HG03064 (cell line): ENCODE data around the gene SPOCK1.

Experiments used
- ATAC-seq: cut with Tn5 transposase; IDR thresholded peaks from one replicate; pipeline ENCODE4 v1.9.1; 2021; ENCODE audit warnings: low read depth; ENCODE audit not compliant: unreplicated experiment

Gene SPOCK1

DNA sequence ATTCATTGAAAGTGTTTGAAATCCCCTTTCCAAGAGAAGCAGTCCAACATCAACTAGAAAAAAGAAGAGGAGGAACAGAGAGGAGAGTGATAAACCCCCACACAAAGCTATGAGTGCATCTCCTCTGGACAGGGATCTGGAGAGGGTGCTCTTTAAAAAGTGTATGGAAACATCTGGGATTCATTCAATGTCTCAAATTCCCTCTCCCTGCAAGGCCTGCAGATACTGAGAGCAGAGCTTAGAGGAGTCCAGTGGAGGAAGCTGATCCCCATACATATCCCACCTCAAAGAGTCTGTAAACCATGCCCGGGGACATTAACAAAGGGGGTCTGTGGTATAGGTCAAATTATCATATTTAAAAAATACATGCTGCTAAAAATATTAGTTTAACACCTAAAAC, 2.2 kb downstream of the SPOCK1 start:
- ATAC-seq, result no peak

DNA sequence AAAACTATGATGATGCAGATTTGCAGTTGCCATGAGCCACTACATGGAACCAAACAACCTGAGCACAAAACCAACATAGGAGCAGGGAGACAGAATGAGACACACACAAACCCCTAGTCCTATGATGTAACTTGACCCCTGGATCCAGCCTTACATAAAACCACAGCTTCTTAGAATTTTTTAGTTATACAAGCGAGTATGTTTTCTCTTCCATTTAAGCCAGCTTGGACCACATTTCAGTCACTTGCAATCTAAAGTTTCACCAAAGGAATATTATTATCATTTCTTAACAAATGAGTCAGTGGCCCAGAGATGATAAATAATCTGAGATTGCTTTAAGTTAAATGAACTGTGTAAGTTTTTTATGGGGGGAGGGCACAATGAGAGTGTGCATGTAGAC, 6.8 kb downstream of the SPOCK1 start:
- ATAC-seq, result no peak

DNA sequence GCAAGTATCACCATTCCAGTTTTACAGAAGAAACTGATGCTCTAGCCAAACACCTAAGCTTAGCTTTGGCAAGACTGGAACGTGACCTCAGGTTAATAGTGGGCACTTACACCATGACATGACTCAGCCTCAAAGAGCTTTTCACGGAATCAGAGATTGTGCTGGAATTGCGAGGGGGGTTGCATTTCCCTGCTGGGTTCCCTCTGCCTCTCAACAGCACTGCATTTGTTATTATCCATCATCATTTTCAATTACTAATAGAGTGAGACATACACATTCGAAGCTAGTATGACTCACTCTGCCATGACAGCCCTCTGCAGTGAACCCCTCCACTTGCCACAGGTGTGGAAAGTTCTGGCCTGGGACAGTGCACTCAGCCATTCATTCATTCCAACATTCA, 8.0 kb downstream of the SPOCK1 start:
- ATAC-seq, result no peak

DNA sequence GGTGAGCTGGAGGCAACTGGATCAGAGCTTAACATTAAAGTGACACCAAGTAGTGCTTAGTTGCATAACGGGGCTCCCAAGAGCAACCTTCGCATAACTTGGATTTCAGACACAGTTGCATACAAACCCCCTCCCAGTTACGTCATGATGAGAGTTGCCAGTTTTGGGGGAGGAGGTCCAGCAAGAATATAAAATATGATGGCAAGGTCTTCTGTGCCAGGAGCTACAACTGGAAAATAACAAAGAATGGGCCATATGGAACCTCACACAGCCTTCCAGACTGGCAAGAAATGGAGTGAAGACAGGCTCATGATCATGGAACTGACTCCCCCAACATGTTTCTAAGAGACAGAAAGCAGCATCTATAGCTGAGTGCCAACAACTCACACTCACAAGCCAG, 8.5 kb downstream of the SPOCK1 start:
- ATAC-seq, result no peak

DNA sequence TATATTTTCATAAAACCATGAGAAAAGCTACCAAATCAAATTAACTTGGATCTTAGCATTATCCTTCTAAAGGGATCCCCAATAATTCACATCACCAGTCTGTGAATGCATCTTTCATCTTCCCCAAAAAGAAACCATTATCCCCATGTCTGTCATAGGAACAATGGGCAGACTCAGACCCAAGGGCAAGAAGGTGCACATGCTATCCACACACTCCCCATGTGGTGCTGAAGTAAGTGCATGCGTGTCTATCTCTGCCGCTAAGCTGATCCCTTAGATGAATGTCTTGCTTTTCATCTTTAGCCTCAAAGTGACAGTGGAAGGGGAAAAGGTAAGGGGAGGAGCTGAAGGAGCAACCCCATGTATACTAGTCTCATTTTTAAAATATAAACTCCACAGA, 10.2 kb downstream of the SPOCK1 start:
- ATAC-seq, result no peak

DNA sequence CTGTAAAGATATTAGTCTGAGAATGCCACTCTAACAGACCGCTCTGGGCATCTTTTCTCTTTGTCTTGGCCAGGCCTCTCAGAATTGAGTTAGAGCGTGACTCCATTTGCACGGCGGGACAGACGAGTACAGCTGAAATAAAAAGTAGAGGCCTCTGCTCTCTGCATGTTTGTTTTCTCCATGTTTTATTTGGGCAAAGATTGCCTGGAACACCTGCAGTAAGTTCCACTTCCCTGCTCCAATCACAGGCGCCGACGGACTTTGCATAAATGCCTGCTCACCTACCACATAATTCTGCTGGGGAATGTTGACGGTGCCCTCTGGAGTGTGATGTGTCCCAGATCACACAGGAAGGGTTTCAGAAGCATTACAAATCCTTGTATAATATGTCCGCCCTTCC, 10.6 kb downstream of the SPOCK1 start:
- no peak for ATAC-seq

DNA sequence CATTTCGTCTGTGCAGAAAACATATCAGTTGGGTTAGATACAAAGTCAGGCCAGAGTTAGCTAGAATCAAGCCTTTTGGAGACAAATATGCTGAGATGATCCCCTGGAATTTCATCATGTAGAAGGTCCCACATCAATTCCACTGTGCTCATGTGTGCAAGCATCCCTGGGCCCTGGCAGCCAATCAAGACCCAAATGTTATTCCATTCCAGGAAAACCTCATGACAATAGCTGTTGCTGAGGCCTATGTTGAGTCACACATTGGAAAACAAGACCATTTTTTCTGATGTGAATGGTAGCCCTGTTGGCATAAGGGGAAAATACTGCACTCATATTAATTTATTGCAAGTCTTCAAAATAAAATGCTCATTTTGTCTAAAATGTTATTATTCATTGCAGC, 11.5 kb downstream of the SPOCK1 start:
- ATAC-seq, result no peak

DNA sequence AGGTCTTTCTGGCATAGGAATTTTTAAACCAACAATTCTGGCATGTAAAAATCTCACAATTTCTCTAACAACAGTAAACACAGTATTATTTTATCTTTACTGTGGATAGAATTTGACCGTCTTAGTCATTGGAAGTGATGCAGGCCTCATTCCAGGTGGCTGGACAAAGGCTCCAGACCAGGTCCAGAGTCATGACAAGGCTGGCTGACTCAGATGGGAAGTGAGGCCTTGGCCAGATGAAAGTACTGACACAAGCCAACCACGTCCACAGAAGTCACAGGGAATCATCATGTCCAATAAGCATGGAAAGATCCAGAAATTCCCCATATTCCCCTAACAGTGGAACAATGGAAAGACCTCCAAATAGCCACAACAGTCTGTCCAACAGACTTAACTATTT, 12.4 kb downstream of the SPOCK1 start:
- no peak for ATAC-seq

DNA sequence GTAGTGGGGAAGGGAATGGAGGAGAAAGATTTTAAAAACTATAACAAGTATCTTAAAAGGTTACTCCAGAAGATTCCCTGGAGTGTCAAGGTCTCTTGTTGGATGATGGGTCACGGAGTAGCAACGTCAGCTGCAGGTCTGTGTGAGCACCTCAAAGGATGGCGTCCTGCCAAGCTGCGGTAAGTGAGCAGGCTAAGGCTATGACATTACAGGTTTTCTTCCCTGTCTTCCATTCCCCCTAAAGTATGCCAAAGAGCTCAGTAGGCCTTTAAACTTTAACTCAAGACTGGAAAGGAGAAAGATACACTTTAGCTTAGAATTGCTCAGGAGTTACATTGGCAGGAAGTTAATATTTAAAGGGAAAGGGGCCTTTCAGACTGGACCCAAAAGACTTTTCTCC, 17.5 kb downstream of the SPOCK1 start:
- ATAC-seq, result no peak

DNA sequence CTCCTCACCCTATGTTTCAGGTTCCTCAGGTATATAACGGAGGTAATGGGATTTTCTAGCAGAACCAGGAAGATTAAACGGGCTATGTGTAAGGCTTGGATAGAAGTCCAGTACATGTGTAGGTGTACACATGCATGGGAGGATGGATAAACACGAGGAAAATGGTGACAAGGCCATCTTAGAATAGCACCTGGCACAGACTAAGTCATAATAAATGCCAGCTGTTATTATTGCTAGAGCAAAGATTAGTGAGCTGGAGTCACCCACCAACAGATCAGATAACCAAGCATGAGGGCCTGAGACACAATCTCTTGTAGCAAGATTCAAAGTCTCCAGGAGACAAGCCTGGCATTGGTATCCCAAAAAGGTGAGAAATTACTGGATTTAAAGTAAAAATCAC, 21.1 kb downstream of the SPOCK1 start:
- no peak for ATAC-seq

DNA sequence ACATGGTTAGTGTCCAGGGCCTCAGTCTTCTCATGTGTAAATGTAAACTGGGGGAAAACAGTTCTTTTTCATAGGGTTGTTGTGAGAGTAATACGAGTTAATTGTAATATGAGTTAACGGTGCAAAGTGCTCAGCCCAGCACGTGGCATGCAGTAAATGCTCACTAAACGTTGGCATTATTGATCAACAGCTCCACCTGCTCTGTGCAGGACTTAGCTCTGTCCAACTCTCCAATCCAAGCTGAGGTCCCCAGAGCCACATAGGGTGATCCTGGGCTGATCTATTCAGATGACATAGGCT, 28.3 kb downstream of the SPOCK1 start:
- no peak for ATAC-seq

DNA sequence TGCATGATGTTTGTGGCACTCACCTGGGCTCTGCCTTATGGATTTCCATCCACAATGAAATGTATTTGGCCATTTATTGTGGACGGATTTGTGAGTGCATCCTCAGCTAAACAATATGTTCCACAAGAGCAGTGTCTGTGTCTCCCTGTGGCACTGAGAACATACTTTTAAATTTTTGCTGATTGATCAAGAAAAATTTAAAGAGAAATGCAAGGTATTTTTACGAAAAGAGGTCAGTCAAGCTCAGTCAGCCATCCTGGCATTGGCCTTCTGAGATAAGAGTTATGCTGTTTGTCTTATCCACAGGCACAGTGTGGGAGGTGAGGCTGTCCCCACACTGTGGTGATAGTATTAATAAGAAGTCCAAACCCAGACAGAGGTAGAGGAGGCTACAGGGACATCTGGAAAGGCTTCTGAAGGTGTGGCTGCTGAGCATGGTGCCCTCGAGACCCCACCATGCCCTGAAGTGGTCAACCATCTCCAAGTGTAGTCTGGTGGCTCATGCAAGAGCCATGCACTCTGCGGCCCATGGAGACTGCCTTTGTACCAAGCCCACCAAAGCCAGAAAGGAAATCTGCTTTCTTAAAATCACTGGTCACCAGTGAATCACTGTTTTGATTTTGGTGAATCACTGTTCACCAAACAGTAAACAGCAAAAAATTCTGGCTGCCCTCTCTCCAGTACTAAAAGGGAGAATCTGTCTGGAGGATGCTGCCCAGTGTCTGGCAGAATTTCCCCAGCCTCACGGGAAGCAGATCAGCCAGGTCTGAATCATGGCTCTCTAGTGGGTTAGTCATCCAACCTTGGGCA, 28.8 kb downstream of the SPOCK1 start:
- ATAC-seq, result no peak

DNA sequence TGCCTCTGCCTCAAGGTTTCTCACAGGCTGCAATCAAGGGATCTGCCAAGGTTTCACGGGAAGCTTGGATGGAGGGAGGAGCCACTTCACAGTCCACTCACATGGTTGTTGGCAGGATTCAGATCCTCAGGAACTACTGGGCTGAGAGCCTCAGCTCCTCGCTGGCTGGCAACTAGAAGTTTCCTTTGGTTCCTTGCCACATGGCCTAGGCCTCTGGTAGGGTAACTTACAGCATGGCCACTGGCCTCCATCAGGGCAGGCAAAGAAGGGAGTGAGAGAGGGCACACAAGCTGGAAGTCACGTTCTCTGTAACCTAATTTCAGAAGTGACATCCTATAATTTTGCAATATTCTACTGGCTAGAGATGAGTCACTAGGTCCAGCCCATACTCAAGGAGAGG, 32.2 kb downstream of the SPOCK1 start:
- ATAC-seq, result no peak

DNA sequence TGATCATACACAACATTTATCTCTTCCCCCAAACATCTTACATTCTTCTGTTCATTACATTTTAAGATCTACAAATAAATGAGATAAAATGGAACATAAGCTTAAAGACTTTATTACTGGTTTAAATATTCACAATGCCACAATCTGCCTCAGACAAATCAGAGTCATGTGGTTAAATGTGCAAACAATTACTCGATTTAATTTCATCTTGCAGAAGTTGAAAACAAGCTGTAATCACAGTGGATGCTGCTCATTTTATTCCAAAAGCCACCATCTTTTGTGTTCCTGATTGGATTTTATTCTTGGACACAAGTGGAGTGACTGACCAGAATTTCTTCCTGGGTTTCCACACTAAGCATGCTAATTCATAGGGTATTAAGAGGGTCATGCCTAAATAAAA, 33.2 kb downstream of the SPOCK1 start:
- ATAC-seq, result no peak

DNA sequence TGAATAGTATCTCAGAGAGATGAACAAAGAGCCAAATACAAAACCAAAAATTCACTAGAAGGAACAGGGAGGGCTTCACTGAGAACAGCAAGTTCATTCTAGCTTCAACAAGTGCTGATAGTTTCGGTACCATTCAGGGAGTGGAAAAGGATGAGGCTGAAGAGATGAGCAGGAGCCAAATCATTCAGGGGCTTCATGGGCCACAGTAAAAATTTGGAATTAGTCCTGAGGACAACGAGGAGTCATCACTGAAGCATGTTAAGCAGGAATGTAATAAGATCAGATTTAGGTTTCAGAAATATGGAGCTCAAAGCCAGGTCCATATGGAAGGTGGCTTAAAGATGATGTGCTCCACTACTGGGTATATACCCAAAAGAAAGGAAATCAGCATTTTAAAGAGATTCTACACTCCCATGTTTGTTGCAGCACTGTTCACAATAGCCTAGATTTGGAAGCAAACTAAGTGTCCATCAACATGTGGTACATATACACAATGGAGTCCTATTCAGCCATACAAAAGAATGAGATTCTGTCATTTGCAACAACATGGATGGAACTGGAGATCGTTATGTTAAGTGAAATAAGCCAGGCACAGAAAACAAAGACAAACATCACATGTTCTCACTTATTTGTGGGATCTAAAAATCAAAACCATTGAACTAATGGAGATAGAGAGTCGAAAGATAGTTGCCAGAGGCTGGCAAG, 36.2 kb downstream of the SPOCK1 start:
- no peak for ATAC-seq

DNA sequence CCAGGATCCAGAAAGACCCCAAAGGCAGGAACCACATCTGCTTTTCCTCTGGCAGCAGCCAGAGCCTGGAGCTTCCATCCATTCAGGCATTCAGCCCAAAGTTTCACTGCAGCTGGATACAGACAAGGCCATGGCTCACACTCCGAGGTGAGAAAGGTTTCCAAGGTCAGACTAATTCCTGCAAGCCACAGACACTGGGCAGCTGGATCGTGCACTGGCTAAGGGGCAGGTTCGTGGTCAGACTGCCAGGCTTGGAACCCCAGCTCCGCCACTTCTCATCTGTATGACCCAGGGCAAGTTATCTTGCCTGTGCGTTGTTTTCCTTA, 36.9 kb downstream of the SPOCK1 start:
- no peak for ATAC-seq

DNA sequence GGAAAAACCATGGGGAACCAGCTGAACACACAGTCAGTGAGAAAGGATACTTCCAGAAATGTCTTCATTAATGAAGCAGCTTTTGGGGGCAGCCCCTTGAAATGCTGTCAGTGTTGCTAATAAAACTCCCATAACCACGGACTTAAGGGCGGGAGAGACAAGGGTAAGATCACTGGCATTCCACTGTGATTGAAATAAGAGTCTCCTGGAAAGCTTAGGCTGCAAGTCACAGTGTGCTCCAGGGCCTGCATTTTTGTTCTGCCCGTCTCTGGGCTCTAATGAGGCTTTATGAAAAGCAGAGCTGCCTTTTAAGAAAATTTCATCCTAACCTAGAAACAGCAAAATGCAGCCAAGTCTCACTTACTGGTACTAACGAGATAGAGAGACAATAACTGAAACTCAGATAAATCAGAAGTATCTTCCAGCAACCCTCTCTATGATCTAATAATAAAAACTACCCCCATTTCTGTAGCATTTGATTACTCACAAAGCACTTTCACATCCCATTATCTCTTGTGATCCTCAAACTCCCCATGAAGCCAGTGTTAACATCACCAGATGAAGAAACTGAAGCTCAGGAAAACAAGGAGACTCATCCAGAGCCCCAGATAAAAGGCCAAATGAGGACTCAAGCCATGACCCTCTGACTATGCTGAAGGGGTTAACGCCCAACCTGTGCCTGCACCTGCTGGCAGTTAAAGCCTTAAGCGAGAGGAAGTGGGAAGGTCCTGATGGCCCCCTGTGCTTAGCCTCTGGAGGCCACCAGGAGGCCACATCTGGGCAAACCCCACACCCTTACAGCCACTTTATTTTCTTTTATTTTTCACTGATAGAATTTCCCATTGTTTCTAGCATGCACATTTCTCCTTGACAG, 37.5 kb downstream of the SPOCK1 start:
- ATAC-seq, result no peak

DNA sequence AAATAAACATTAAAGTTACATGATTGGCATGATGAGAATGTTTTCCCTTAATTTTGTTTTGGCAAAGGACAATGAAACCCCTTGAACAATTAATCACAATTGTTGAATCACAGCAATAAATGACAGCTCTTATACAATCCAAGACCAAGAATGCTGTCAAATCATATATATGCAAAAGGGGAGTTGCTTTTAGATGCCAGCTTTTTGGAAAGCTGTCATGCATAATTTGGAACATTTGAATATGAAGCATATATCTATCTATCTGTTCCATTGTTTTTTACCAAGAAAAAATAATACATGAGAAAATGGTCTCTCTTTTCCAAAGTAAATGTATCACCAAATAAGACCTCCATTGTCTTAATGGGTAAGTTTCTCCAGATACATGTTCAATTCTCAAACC, 44.5 kb downstream of the SPOCK1 start:
- ATAC-seq, result no peak

DNA sequence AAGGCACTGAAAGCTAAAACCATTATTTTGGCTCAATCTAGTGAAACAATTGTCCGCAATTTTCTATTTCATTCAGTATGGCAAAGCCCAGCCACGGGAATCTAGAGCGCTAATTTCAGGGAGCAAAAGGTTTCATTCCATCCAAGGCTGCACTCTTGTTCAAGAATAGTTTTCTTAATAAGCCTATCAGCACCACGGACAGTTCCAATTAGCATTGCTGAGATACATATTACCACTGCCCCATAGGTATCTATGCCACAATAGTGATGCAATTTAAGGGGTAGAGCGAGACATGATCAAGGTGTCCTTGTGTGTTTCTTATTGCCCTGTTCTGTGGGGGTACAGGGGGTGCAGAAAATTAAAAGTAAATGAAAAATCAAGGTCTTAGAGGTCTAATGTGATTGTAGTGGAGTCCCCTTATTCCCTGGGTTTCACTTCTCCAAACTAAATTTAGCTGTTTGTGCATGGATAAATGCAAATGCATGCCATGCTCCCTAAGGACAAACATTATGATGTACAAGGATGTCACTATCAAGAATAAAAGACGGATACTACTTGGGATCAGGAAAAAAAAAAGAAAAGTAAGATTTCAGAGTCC, 45.5 kb downstream of the SPOCK1 start:
- no peak for ATAC-seq

DNA sequence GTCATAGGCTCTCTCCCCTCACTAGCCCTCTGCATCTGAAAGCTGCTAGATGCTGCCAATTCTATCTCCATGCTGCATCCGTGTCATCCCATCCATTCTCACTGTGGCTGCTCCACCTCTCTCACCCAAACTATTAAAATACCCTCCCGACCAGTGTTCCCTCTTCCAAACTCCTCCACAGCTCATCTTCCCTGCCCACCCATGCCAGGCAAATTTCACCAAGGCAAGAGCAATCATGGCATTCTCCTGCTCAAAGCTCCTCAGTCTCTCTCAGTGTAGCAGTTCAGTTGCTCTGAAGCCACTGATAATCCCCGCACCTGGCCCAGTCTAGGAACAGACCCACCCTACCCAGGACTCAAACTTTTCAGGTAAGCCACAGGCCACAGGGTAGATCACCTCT, 48.4 kb downstream of the SPOCK1 start:
- no peak for ATAC-seq

DNA sequence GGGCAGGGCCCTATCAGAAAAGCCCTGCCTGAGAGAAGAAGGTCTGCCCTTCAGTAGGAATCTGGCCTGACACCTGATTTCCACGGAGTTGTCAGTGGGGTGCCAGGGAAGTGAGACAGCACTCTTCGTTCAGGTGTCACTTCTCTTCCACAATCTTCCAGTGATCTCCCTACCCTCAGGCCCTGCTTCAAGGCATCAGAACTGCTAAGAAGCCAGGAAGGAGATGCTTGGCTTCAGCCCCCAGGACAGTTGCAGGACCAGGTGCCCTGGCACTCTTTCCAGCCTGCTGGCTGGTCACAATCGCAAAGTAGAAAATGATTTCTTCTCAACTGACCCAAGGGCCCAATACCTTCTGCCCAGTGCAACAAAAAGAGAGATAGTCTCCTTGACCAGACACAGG, 50.3 kb downstream of the SPOCK1 start:
- no peak for ATAC-seq
